HG03342 (cell line): ENCODE results near the gene CHN2.

Experiments
- ATAC-seq: cut with Tn5 transposase; IDR thresholded peaks from one replicate; pipeline ENCODE4 v1.9.1; 2021; ENCODE audit warnings: mild to moderate bottlenecking, moderate library complexity; ENCODE audit not compliant: unreplicated experiment

Gene CHN2

DNA sequence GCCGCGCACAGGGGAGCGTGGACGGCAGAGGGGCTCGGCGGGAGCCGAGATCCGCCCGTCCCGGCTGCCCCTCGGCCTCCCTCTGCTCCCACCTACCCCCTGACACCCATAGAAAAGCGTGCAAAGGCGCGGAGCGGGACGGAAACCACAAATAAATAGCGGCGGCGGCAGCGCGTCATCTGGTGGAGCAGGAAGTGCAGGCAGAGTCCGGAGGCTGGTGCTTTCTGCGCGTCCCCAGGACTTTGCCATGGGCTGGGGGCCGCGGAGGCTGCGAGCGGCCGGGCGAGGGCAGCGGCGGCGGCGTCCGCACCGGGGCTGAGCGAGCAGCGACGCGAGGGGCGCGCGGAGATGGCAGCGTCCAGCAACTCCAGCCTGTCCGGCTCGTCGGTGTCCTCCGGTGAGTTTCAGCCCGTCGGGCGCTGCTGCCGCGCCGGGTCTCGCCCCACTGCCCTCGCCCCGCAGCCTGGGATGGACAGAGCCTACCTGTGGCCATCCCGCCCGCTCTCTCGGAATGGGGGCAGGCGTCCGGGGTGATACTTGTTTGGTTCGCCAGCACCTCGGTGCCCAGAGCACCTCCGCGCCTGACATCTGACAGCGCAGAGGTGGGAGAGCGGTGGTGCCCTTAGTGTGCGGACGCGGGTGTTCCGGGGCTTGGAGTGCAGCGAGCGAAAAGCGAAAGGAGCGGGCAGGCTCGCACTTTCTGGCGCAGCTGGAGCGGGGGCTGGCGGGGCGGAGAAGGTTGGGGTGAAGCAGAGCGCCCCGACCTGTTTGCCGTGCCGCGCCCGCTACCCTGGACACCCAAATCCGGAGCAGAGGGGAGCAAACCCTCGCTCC, at the start of gene CHN2:
Gene CHN2, plus strand, starts transcription at position 182 of the 834 bp plus-strand sequence.
- no peak for ATAC-seq

DNA sequence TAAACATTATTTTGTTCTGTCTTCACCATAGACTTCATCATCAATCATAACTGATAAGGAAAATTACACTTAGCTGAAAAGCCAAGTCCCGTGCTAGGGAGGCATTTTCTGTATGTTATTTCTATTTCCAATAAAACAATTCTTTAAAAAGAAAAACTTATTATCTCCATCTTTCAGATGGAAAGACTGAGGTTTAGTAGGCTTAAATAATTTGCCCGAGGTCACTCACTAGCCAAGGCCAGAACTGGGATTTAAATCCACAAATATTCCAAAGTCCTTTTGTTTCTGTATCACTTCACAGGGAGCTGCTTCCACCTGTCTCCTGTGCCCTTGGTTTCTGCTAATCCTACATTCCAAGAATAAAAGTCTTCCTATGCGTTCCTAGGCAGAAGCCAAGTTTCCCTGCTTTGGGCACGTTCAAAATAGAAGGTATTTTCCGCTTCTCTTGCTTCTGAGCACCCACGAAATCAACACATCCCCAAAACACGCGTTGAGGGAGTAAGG, 49.0 kb upstream of the CHN2 start:
- no peak for ATAC-seq

DNA sequence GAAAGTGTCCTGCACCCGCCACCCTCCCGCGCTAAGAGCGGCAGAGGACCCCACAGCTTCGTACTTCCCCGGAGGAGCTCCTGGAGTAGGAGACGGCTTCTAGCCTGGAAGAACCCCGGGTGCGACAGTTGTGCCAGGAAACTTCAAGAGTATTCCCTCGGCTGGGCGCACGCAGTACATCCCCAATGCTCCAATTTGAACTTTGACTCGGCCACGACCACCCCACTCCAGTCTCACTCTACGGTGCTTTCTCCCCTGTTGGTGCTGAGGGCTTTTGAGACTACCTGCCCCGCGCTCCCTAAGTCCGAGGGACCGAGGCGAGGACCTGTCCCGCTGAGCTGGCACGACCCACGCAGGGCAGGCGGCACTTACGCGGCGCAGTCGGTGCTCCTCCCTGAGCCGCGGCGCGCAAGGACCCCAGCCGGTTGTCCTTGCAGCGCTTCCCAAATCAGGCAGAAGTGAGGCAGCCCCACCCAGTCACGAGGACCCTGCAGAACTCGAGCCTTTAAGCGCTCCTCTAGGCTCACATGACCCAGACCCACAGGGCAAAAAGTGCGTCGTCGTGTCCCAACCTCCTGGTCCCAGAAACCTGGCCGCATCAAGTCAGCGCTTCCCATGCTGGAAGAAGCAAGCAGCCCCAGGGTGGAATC, 48.4 kb upstream of the CHN2 start, which contains the start of gene CPVL:
Gene CPVL, minus strand, starts transcription at position 481 of the 650 bp plus-strand sequence. CDS start 25,476 bp downstream, outside the sequence.
- ATAC-seq, result no peak

DNA sequence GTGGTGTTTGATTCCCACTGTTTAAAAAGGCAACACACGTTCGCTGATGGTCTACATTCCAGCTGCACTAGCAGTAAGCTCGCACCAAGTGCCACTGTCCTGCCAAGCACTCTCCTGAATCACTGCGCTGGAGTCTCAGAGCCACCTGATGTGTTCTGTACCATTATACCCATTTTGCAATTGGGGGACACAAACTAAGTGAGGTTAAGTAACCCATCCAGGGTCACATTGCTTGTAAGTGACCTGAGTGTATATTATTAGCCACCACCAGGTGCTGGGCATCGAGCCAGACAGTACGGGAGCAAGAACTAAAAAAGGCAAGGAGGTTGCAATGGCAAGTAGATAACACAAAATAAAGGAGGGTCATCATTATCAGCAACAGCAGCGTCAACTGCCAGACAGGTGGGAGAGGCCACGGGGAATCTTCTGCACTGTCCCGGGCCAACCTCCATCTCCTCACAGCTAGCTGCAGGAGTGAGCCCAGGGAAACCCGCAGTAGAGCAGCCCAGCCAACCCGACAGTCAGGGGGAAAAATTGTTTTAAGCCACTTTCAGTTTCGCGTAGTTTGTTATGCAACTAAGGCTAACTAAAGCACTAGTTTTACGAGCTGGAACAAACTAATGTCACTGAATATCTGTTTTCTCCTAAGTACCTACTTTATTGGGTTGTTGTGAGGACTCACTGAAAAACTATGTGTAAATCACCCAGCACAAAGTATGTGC, 47.5 kb upstream of the CHN2 start:
- no peak for ATAC-seq

DNA sequence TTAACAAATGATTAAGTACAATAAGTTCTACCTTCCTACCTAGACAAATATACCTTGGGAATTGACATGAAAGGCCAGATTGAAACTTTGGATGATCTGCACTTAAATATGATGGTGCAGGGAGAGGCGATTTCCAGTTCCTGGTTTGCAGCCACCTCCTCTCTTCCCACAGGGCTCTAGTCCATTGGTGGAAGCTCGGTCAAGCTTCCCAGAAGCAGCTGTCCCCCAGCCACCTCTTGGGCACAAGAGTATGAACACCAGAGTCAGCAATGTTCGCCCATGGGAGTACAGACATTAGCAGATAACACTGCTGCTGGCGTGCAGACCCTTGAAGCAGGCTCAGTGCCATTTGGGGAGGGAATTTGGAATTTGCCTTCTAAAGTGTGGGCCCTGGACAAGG, 46.8 kb upstream of the CHN2 start:
- ATAC-seq, result no peak

DNA sequence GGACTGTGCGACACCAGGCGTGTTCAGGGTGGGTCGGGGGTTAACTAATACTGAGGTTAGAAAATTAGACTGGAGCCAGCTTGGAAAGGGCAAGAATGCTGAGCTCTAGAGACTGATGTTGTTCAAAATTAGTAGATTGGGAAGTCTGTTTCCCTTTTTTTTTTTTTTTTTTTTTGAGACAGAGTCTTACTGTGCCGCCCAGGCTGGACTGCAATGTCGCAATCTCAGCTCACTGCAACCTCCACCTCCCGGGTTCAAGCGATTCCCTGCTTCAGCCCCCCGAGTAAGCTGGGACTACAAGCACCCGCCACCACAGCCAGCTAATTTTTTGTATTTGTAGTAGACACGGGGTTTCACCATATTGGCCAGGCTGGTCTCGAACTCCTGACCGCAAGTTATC, 45.5 kb upstream of the CHN2 start:
- ATAC-seq, result no peak

DNA sequence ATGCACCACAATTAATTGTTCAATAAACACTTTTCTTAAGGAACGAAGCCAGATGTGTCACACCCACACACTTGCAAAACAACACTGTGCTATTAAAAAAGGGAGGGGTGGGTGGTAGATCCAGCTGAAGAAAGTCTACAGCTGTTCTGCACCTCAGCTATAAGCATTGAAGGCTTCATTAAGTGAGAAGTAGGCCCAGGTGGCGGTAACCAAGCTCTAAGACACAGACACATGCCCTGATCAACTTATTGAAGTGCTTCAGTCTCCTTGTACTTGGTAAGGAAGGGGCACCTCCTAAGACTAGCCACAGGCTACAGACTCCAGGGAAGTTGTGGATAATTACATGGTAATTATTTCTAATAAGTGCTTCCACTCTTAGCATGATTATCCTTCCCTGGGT, 43.7 kb upstream of the CHN2 start:
- no peak for ATAC-seq

DNA sequence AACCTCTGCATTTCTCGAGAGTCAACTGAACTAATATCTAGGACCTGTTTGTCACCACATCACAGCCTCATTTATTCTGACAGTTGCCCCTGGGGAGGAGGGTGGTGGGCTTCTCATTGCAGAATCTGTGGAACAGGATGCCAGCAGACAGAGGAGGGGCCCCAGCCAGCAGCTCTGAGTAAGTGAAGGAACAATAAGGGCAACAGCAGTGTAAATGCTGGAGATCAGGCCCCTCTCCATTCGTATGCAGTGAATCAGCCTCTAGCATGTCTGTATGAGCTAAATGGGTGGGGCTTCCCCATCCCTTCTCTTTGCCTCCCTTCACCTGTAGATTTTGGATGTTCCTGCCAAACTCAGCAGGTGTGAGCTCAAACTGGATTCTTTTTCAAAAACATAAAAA, 40.5 kb upstream of the CHN2 start:
- no peak for ATAC-seq

DNA sequence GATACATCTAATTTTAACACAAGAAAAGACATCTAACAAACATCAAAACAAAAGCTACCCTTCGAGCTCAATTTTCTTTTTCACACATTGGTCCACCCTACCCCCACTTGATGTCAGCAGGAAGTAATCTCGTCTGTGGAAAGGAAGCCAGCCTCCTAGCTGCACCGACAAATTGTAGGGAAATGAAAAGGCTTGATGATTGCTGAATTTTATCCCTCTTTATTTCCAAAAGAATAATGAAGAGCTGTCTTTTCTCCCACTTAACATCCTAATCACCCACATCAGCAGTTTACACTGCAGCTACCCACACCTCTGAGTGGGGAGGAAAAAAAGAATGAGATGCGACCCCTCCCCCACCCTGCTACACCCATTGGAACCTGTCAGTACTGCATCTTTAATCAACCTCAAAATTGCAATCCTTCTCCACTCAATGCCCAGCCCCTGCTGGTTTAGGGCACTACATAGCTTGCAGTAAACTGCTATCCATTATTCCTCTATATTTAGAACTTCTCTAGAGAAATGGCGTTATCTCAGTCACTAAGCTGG, 37.6 kb upstream of the CHN2 start:
- ATAC-seq, result no peak

DNA sequence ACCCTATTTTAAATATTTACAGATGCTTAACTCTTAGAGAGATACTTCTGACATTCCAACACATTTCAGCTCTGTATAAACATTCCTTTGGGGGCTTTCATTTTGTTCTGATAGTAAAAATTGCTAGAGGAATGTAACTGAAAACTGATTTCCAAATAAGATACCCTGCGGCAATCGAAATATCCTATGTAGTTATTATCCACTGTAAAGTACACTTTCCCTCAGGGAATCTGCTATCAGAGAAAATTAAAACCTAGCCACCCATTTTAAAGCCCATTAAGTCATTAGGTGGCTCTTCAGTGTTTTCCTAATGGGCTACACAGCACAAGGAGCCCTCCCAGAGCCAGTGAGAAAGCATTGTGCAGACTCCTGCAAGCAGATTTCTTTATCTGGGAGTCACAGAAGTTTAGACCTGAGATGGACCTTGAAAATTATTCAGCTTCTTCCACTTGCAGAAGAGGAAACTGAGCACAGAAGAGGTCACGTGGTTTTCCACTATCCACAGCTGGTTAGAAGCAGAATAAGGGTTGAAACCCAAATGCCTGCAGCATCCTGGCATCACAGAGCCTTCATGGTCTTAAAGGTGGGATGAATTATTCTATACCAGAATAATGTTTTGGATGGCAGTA, 35.7 kb upstream of the CHN2 start:
- ATAC-seq, result no peak

DNA sequence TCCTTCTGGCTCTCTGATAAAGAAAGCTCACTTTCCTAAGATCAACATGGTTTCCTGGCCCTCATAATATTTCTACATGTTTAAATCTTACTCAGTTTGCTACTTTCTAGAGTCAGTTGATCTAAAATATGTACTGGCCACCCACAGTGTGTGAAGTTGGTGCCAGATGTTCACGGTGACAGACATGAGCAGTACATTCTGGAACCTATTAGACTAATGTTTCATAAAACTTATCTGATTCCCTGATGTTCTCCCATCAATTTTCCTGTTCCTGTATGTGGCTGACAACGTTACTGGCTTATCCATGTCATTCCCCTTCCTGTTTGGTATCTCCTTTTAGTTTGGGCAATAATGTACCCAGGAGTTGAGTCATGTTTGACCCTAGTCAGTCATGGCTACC, 34.5 kb upstream of the CHN2 start:
- no peak for ATAC-seq

DNA sequence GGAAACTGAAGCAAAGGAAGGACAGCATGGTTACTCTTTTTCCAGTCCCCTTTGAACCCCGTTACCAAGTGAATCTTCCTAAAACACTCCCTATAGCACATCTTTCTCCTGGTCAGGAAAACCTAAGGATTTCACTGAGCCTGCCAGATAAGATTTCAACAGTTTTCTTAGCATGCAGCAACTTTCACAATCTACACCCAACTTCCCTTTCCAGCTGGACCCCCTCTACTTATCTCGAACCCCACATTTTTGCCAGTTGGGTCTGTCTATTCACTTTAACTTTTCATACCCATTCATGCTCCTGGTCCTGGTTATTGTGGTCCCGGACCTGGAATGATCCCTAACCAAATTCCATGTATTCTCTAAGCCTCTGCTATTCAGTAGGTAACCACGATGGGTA, 33.3 kb upstream of the CHN2 start:
- ATAC-seq, result no peak

DNA sequence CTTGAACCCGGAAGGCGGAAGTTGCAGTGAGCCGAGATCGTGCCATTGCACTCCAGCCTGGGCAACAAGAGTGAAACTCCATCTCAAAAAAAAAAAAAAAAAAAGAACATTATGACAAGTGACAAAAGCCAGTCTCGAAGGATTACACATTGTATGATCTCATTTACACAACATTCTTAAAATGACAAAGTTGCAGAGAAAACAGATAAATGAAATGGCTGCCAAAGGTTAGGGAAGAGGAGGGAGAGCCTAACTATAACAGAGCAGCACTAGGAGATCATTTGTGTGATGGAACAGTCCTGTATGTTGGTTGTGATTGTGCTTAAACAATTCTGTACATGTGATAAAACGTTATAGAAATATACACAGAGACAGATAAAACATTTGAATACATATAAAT, 32.0 kb upstream of the CHN2 start:
- ATAC-seq, result no peak

DNA sequence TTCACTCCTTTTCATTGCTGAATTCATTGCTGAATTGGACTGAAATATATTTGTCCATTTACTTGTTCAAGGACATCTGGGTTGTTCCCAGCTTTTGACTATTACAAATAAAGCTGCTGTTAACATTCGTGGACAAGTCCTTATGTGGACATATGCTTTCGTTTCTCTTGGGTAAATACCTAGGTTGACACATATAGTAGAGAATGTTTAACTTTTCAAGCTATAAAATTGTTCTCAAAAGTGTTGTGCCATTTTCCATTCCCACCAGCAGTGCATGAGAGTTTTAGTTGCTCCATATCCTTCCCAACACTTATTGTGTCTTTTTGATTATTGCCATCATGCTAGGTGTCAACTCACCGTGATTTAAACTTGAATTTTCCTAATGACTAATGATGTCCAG, 30.7 kb upstream of the CHN2 start:
- ATAC-seq, result no peak

DNA sequence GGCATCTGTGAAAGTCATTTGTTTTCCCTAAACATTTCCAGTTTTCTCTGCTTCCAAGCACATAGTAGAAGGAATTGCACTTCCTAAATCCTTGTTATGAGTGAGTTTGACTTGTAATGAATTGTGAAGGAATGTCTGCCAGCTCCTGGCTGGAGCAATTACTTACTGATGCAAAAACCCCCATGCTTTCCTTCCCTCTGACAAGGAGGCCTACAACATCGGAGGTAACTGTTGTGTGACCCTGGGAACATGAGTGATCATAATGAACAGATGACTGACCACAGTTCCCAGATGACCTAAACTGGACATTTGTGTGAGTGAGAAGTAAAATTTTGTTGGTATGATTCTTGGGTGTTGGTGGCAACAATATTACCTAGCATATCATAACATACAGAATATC, 26.9 kb upstream of the CHN2 start:
- no peak for ATAC-seq

DNA sequence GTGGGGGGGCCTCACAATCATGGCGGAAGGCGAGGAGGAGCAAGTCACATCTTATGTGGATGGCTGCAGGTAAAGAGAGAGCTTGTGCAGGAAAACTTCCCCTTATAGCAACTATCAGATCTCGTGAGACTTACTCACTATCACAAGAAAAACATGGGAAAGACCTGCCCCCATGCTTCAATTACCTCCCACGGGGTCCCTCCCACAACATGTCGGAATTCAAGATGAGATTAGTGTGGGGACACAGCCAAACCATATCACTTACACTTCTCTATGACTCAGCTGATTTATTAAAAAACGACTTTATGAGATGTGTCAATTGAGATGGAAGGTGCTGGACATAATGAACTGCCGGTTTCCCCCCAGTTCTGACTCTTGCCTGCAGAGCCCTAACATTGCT, 23.8 kb upstream of the CHN2 start:
- ATAC-seq, result no peak

DNA sequence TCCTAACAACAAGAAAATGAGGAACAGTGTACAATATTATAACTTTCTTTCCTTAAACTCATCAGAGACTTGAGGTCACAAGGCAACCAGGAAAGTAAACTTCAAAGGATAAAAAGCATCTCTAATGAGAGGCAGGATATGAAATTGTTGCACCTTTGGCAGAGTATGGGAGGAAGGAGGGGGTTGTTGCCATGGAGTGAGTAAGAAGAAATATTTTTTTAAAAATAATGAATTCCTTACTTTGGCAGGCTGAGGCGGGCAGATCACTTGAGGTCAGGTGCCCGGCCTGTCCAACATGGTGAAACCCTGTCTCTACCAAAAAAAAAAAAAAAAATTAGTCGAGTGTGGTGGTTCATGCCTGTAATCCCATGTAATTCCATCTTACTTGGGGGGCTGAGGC, 21.1 kb upstream of the CHN2 start:
- no peak for ATAC-seq

DNA sequence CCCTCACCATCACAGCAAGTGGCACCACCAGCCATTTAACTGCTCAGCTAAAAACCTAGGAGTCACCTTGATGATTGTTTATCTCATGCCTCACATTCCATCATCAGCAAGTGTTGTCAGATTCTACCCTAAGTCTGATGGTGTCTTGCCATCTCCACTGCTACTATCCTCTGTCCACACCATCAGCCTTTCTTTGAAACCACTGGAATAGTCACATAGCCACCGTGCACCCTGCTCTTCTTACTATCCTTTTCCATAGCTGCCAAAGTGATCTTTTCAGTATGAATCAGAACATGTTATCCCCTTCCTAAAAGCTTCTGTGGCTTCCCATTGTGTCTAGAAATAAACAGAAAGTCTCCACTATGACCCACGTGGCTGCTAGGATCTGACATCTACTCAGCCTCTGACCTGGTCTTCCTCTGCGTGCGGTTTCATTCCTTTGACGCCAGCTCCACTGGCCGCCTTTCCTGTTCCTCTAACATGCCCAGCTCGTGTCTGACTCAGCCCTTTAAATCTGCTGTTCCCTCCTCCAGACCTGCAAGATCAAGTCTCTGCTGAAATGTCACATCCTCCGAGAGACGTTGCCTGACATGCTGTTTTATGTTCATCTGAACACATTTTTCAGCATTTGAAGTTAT, 16.5 kb upstream of the CHN2 start:
- no peak for ATAC-seq

DNA sequence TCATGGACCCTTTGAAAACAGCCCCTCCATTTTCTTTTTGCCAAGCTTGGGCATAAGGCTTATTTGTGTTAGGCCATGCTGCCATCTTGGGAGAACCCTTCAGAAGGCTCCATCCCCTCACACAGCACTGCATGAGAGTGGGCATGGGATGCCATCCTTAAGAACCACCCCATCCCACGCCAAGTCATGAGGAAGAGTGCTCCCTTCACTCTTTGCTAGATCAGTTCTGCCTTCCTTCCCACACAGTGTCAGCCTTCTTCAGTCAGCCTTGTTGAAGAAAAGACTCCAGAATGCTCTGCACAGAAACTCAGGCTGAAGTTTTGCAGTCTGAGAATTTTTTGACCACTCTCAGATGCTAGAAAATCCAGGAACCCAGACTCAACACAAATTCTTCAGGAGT, 15.5 kb upstream of the CHN2 start:
- ATAC-seq, result no peak

DNA sequence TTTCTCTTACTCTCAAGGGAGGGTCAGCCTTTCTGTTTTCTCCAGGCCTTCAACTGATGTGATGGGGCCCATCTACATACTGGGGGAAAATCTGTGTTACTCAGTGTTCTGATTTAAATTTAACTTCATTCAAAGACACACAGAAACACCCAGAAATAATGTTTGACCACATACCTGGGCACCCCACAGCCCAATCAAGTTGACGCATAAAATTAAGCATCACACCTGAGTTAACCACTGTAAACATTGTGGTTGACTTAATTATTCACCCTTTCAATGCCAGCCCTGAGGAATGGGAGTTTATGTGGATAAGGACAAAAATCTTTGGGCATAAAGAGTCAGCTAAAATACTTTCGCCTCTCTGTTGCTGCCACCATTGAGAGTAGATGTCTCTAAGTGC, 10.0 kb upstream of the CHN2 start:
- ATAC-seq, result no peak
